Tibial nerve (tissue), 4 donors: Measurements from ENCODE around the gene OPN1SW. TPM values are rescaled to one million over a fixed set of nuclear protein-coding genes. Genes with fewer than 3 reads are reported as not detected.

Source experiments
- DNase-seq, 2 donors: peaks; one replicate each; pipeline ENCODE4 v3.0.0-alpha.2; 2019; ENCODE audit warnings: low spot score in 2 of 2
- H3K27ac ChIP-seq, 4 donors: fragments of 200-600 bp; sonication (generic) in 3 of 4; one replicate each; pipeline ENCODE4 v1.5.1; 2017 to 2019; ENCODE audit warnings: mild to moderate bottlenecking in 1 of 4
- H3K27me3 ChIP-seq, 2 donors: fragments of 200-600 bp; sonication (generic) in 1 of 2; one replicate each; pipeline versions ENCODE4 v1.5.1 to v1.6.0; 2017 to 2019
- H3K36me3 ChIP-seq, 3 donors: fragments of 200-600 bp; sonication (generic); one replicate each; pipeline ENCODE4 v1.5.1; 2018 to 2019
- H3K4me1 ChIP-seq, 4 donors: fragments of 200-600 bp; sonication (generic) in 3 of 4; one replicate each; pipeline ENCODE4 v1.5.1; 2017 to 2019
- H3K4me3 ChIP-seq, 4 donors: fragments of 200-600 bp; sonication (generic) in 3 of 4; one replicate each; pipeline ENCODE4 v1.5.1; 2017 to 2019; ENCODE audit warnings: mild to moderate bottlenecking in 1 of 4, moderate library complexity in 1 of 4
- H3K9me3 ChIP-seq, 4 donors: fragments of 200-600 bp; sonication (generic) in 3 of 4; one replicate each; pipeline ENCODE4 v1.5.1; 2017 to 2019
- CTCF ChIP-seq, 5 experiments: fragments of 200-600 bp in 3 of 5; fragments of 450-650 bp in 2 of 5; sonication (generic) in 3 of 5; IDR thresholded peaks; one replicate each; pipeline ENCODE4 v1.5.1; 2016 to 2019; ENCODE audit warnings: antibody characterized with exemption in 5 of 5, mild to moderate bottlenecking in 3 of 5, moderate library complexity in 2 of 5
- EP300 ChIP-seq, 2 donors: sonication (generic); formaldehyde crosslinking; IDR thresholded peaks; one replicate each; pipeline ENCODE4 v1.6.1; 2017; ENCODE audit warnings: antibody characterized with exemption in 2 of 2, mild to moderate bottlenecking in 1 of 2
- POLR2A ChIP-seq, 2 donors: fragments of 450-650 bp; IDR thresholded peaks; one replicate each; pipeline ENCODE4 v1.6.1; 2017; ENCODE audit warnings: antibody characterized with exemption in 2 of 2, mild to moderate bottlenecking in 2 of 2, moderate library complexity in 2 of 2
- WGBS, 2 donors: methylation state at CpG; one replicate each; pipeline ENCODE4 v1.1.5; 2018; 5-methylcytosine and 5-hydroxymethylcytosine counted together
- total RNA-seq, 4 donors: library from RNA; depleted of rRNA; stranded (reverse); fragments of >200 nt; gene quantifications; one replicate each; pipeline ENCODE4 v1.1.0, GENCODE V29; 2016

OPN1SW gene
- total RNA-seq, 4 donors from 2014 or later: not detected

- no peak for DNase-seq
- TF ChIP-seq EP300 (IDR thresholded peaks at IDR 0.05) (no peak), POLR2A (IDR thresholded peaks at IDR 0.05) (no peak), CTCF (IDR thresholded peaks at IDR 0.05) (no peak)
- H3K27me3 ChIP-seq: no peaks in the 10 kb centered on the region
- H3K36me3 ChIP-seq: peaks cover 0 to 74% (median 2%) of the 10 kb centered on the region in 3 donors
- no peak overlapping the region for H3K4me3 ChIP-seq
- no peak overlapping the region for H3K27ac ChIP-seq
- peaks cover 0 to 16% (median 0%) of the 10 kb centered on the region in 4 donors for H3K4me1 ChIP-seq
- H3K9me3 ChIP-seq: no peaks in the 10 kb centered on the region
Observed at GRCh38 chr7:128759242-128759641, 16.4 kb downstream of the OPN1SW start.

- Histone ChIP-seq H3K4me1 (peaks cover 0 to 16% (median 0%) of the 10 kb centered on the region in 4 donors), H3K27me3 (no peaks in the 10 kb centered on the region), H3K9me3 (no peaks in the 10 kb centered on the region), H3K27ac (no peak overlapping the region), H3K4me3 (no peak overlapping the region), H3K36me3 (peaks cover 0 to 74% (median 3%) of the 10 kb centered on the region in 3 donors)
- TF ChIP-seq CTCF (IDR thresholded peaks at IDR 0.05) (no peak), EP300 (IDR thresholded peaks at IDR 0.05) (no peak)
- 90 to 94% methylated on average over 1 of the region's 1 CpG for WGBS, 2 donors
- DNase-seq: no peak
Observed at GRCh38 chr7:128758553-128758952, 17.0 kb downstream of the OPN1SW start.

GRCh38 chr7:128757203-128757602, 18.4 kb downstream of the OPN1SW start:
- Histone ChIP-seq H3K9me3 (no peaks in the 10 kb centered on the region), H3K36me3 (peaks cover 0 to 75% (median 2%) of the 10 kb centered on the region in 3 donors), H3K4me1 (peaks cover 0 to 16% (median 0%) of the 10 kb centered on the region in 4 donors), H3K27ac (peak overlapping the region in 1 of 4 donors; percentile 33), H3K4me3 (no peak overlapping the region), H3K27me3 (no peaks in the 10 kb centered on the region)
- 50 to 57% methylated on average over 2 of the region's 2 CpGs for WGBS, 2 donors
- no peak for TF ChIP-seq POLR2A (IDR thresholded peaks at IDR 0.05)
- no peak for TF ChIP-seq CTCF (IDR thresholded peaks at IDR 0.05)
- no peak for TF ChIP-seq EP300 (IDR thresholded peaks at IDR 0.05)
- DNase-seq: no peak

- 57 to 69% methylated on average over 5 of the region's 5 CpGs for WGBS, 2 donors
Observed at GRCh38 chr7:128755819-128756476, 19.6 kb downstream of the OPN1SW start.

More at GRCh38 chr7:128755819-128756476, 19.6 kb downstream of the OPN1SW start:
- H3K4me3 ChIP-seq: no peak overlapping the region
- H3K27me3 ChIP-seq: no peaks in the 10 kb centered on the region
- no peak overlapping the region for H3K27ac ChIP-seq
- H3K4me1 ChIP-seq: peaks cover 0 to 16% (median 0%) of the 10 kb centered on the region in 4 donors
- no peaks in the 10 kb centered on the region for H3K9me3 ChIP-seq
- H3K36me3 ChIP-seq: peaks cover 0 to 75% (median 2%) of the 10 kb centered on the region in 3 donors
- TF ChIP-seq CTCF (IDR thresholded peaks at IDR 0.05) (no peak), POLR2A (IDR thresholded peaks at IDR 0.05) (no peak), EP300 (IDR thresholded peaks at IDR 0.05) (no peak)
- no peak for DNase-seq
